IMR-90 (cell line): ENCODE results near the gene ATL2. TPM values are rescaled to one million over a fixed set of nuclear protein-coding genes. Genes with fewer than 3 reads are reported as not detected.

ENCODE experiments used
- ATAC-seq: fragments of 200-7000 bp; cut with Tn5 transposase; 2 replicates; pipeline ENCODE4 v1.9.1; 2020; ENCODE audit warnings: low read depth, mild to moderate bottlenecking, moderate library complexity
- BruUV-seq: library from RNA; stranded (reverse); fragments of 400-500 nt; replicated peaks from 2 replicates; lab custom pipeline; 2021; lab: Mats Ljungman, UMichigan
- CTCF ChIA-PET: fragments of 300-600 bp; formaldehyde crosslinking; extraction: SDS; loops from one replicate; lab custom pipeline; 2021; ENCODE audit warnings: antibody characterized with exemption; lab: Yijun Ruan, JAX
- POLR2A ChIA-PET: fragments of 300-600 bp; sonication (Branson Sonifier 250); formaldehyde crosslinking; loops from one replicate; lab custom pipeline; 2022; ENCODE audit warnings: antibody characterized with exemption; ENCODE audit not compliant: unreplicated experiment; lab: Charles Lee
- DNase-seq: peaks from one replicate; pipeline ENCODE4 v3.0.0; 2013
- H2AFZ ChIP-seq: replicated peaks from 2 replicates; pipeline ENCODE3; 2013; ENCODE audit warnings: low read length, mild to moderate bottlenecking; ENCODE audit not compliant: poor library complexity
- H2AK5ac ChIP-seq: 2 replicates; pipeline ENCODE4 v1.6.1; 2013; ENCODE audit warnings: low read depth, low read length, inconsistent platforms
- H2AK9ac ChIP-seq: replicated peaks from 2 replicates; pipeline ENCODE3; 2013; ENCODE audit warnings: mild to moderate bottlenecking, low read depth, low read length, moderate library complexity; ENCODE audit not compliant: poor library complexity
- H2BK120ac ChIP-seq: 2 replicates; pipeline ENCODE4 v1.6.1; 2013; ENCODE audit warnings: low read depth, low read length, inconsistent platforms
- H2BK15ac ChIP-seq: 3 replicates; pipeline ENCODE4 v1.6.1; 2013; ENCODE audit warnings: low read depth, low read length, inconsistent platforms
- H2BK20ac ChIP-seq: 2 replicates; pipeline ENCODE4 v1.6.1; 2013; ENCODE audit warnings: low read depth, mild to moderate bottlenecking, inconsistent platforms, low read length, moderate library complexity
- H2BK5ac ChIP-seq: 2 replicates; pipeline ENCODE4 v1.6.1; 2013; ENCODE audit warnings: mild to moderate bottlenecking, low read depth, low read length, inconsistent platforms; ENCODE audit not compliant: poor library complexity, severe bottlenecking
- H3K14ac ChIP-seq: replicated peaks from 2 replicates; pipeline ENCODE4 v1.6.1; 2013; ENCODE audit warnings: low read depth, low read length, inconsistent platforms
- H3K18ac ChIP-seq: 2 replicates; pipeline ENCODE4 v1.6.1; 2013; ENCODE audit warnings: low read depth, low read length, control low read depth
- H3K23ac ChIP-seq: 2 replicates; pipeline ENCODE4 v1.6.1; 2013; ENCODE audit warnings: low read depth, low read length, inconsistent platforms
- H3K27ac ChIP-seq: 2 replicates; pipeline ENCODE4 v1.5.1; 2013; ENCODE audit warnings: mild to moderate bottlenecking, control low read depth, low read length; ENCODE audit not compliant: insufficient read depth
- H3K27me3 ChIP-seq: 2 replicates; pipeline ENCODE4 v1.6.1; 2013; ENCODE audit warnings: low read length; ENCODE audit not compliant: control insufficient read depth, insufficient read depth
- H3K36me3 ChIP-seq: 2 replicates; pipeline ENCODE4 v1.6.1; 2013; ENCODE audit warnings: low read length, mixed read lengths; ENCODE audit not compliant: control insufficient read depth, insufficient read depth
- H3K4ac ChIP-seq: 2 replicates; pipeline ENCODE4 v1.6.1; 2013; ENCODE audit warnings: low read depth, low read length, inconsistent platforms
- H3K4me1 ChIP-seq: 2 replicates; pipeline ENCODE4 v1.6.1; 2013; ENCODE audit warnings: low read length, mixed read lengths; ENCODE audit not compliant: control insufficient read depth, insufficient read depth
- H3K4me2 ChIP-seq: 2 replicates; pipeline ENCODE4 v1.6.1; 2013; ENCODE audit warnings: low read depth, mild to moderate bottlenecking, control low read depth, low read length, moderate library complexity
- H3K4me3 ChIP-seq: 2 replicates; pipeline ENCODE4 v1.5.1; 2013; ENCODE audit warnings: low read depth, mild to moderate bottlenecking, control low read depth, low read length, moderate library complexity; ENCODE audit not compliant: insufficient read depth
- H3K56ac ChIP-seq: 2 replicates; pipeline ENCODE4 v1.6.1; 2013; ENCODE audit warnings: low read length, inconsistent platforms; ENCODE audit not compliant: insufficient read depth; ENCODE audit errors: extremely low read depth
- H3K79me1 ChIP-seq, 2 experiments: 2 replicates each; pipeline ENCODE4 v1.6.1; 2013; ENCODE audit warnings: low read length in 2 of 2, inconsistent platforms in 1 of 2, low read depth in 1 of 2
- H3K9ac ChIP-seq: 2 replicates; pipeline ENCODE4 v1.6.1; 2013; ENCODE audit warnings: low read depth, low read length, control low read depth
- H3K9me1 ChIP-seq: 2 replicates; pipeline ENCODE4 v1.6.1; 2013; ENCODE audit warnings: low read length, inconsistent platforms; ENCODE audit not compliant: insufficient read depth
- H3K9me3 ChIP-seq: 2 replicates; pipeline ENCODE4 v1.6.1; 2013; ENCODE audit warnings: low read length; ENCODE audit not compliant: control insufficient read depth, insufficient read depth
- H4K20me1 ChIP-seq: 2 replicates; pipeline ENCODE4 v1.6.1; 2013; ENCODE audit warnings: low read length, inconsistent platforms; ENCODE audit not compliant: insufficient read depth
- H4K5ac ChIP-seq: 2 replicates; pipeline ENCODE4 v1.6.1; 2013; ENCODE audit warnings: mild to moderate bottlenecking, low read depth, low read length, control low read depth
- H4K8ac ChIP-seq, 2 experiments: 2 replicates each; pipeline ENCODE4 v1.6.1; 2013; ENCODE audit warnings: low read depth in 2 of 2, low read length in 2 of 2, control low read depth in 1 of 2, inconsistent platforms in 1 of 2
- H4K91ac ChIP-seq: 2 replicates; pipeline ENCODE4 v1.6.1; 2013; ENCODE audit warnings: low read depth, low read length, inconsistent platforms; ENCODE audit not compliant: insufficient read depth
- CEBPB ChIP-seq: IDR thresholded peaks from 2 replicates; pipeline ENCODE4 v1.6.1; 2012; ENCODE audit warnings: low read depth, low read length, improper control_type of control experiment
- MAFK ChIP-seq: IDR thresholded peaks from 2 replicates; pipeline ENCODE4 v1.6.1; 2012; ENCODE audit warnings: low read depth, low read length, improper control_type of control experiment
- WGBS, 2 experiments: methylation state at CpG; one replicate each; pipeline versions ENCODE4 v1.1.5 to v1.1.7; 2013; ENCODE audit warnings: missing lambda C conversion rate in 2 of 2; ENCODE audit not compliant: insufficient read length in 1 of 2; ENCODE audit errors: extremely low coverage in 2 of 2; 5-methylcytosine and 5-hydroxymethylcytosine counted together
- dilution Hi-C: fragments of 300-500 bp; cut with HindIII; formaldehyde crosslinking; loops from one replicate; pipeline ENCODE4 v1.14.3; 2018; ENCODE audit warnings: low sequenced_read_pairs; ENCODE audit not compliant: unreplicated experiment
- in situ Hi-C: fragments of 300-500 bp; cut with MboI; formaldehyde crosslinking; loops from 3 replicates; pipeline ENCODE4 v1.14.3; 2019; ENCODE audit warnings: low sequenced_read_pairs, inconsistent platforms, mixed read lengths
- intact Hi-C: fragments of 100-400 bp; cut with micrococcal nuclease; formaldehyde crosslinking; loops from 2 replicates; pipeline ENCODE4 v1.10.0; 2022
- polyA plus RNA-seq, 3 experiments: library from polyadenylated mRNA; depleted of rRNA; stranded (reverse); fragments of >200 nt; gene quantifications; 2 replicates each; pipeline ENCODE4 v1.2.3, GENCODE V29; 2012; ENCODE audit warnings: low replicate concordance in 1 of 3
- total RNA-seq: library from RNA; depleted of rRNA; stranded (reverse); fragments of >200 nt; gene quantifications from 2 replicates; pipeline ENCODE4 v1.2.3, GENCODE V29; 2012

ATL2 gene
- total and polyA plus RNA-seq, 2 of the 4 experiments (the other 2 are of a cell fraction), result 16.0 to 62.6 TPM

DNA sequence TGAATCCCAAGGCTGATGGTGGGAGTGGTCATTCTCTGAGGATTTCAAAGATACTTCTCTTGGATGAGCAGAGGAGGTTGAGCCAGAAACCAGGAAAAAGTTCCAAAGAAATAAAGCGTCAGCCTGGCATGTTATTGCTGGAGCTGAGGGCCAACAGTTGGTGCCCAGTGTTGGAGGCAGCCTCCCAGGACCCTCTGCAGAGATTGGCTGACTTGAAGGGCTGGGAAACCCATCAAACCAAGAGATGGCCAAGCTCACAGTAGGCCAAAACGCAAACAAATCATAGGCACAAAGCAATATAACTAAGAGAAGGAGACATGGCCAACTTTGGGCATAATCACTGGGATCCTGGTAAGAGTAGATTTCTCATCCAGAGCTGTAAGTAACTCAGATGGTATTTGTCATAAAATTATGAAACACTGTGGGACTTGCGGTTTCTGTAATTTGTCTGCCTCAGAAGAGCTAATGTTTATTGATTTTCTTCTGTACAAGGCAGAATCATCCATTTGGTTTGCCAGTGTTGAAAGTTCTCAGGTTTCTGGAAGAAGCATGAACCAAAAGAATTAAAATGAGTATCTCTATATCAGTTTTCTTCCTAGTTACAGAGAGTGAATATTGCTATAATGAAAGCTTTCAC lies 108.3 kb downstream of the ATL2 start:
- Histone ChIP-seq H3K36me3 (no peaks in the 10 kb centered on the region), H2BK15ac (no peak overlapping the region), H2AK5ac (no peak overlapping the region), H3K27me3 (peaks cover 42% of the 10 kb centered on the region), H3K18ac (peak overlapping the region; percentile 93), H3K9me3 (no peaks in the 10 kb centered on the region), H3K9ac (no peak overlapping the region), H2BK5ac (peak overlapping the region; percentile 32), H2BK120ac (peak overlapping the region; percentile 21; the same call in 1 of the 2 replicates), H3K4ac (peak overlapping the region; percentile 30; the same call in 1 of the 2 replicates), H4K20me1 (no peaks in the 10 kb centered on the region), H4K5ac (peak overlapping the region; percentile 85), H3K23ac (no peak overlapping the region), H4K91ac (peak overlapping the region; percentile 31; the same call in 1 of the 2 replicates), H3K4me2 (peak overlapping the region; percentile 18; the same call in 1 of the 2 replicates), H3K4me3 (no peak overlapping the region), H3K79me1 (no peaks in the 10 kb centered on the region), H2BK20ac (peak overlapping the region; percentile 36; the same call in 1 of the 2 replicates), H3K27ac (peak overlapping the region; percentile 88), H3K4me1 (peaks cover 5% of the 10 kb centered on the region), H2AFZ (no peak overlapping the region), H3K56ac (no peak overlapping the region), H4K8ac (no peak overlapping the region), H2AK9ac (no peak overlapping the region), H3K14ac (0 out of 2 replicates have a peak overlapping the region, but pooled peaks have one; percentile 24), H3K9me1 (no peaks in the 10 kb centered on the region)
- DNase-seq (peak; percentile 91), ATAC-seq (peak; percentile 91)
- in situ Hi-C loops, result loop anchor here (5.0 to 10.0 kb wide), 2 partner anchors 277 to 874 kb away; no protein-coding TSS in a partner anchor
- TF ChIP-seq MAFK (no peak), CEBPB (peak; percentile 75)
- no CpG with 5 or more reads among the region's 3 CpGs for WGBS, 2 experiments
- ChIA-PET CTCF (interaction anchor here (1.2 kb wide), 1 partner anchor 287 kb away, joined by 5 read pairs; no protein-coding TSS in a partner anchor), POLR2A (no interaction called here)
- intact Hi-C loops, result loop anchor here (1.0 to 10.0 kb wide), 2 partner anchors 124 to 193 kb away; partner anchors contain the start of gene CYP1B1
- dilution Hi-C loops, result no loop called here
- no TSS peak for BruUV-seq
